ENCODE data around the gene SUMO3. TPM values are rescaled to one million over a fixed set of nuclear protein-coding genes. Genes with fewer than 3 reads are reported as not detected.

SUMO3 gene
- polyA plus RNA-seq, 4 donors, result 105 to 126 (median 111) TPM

DNA sequence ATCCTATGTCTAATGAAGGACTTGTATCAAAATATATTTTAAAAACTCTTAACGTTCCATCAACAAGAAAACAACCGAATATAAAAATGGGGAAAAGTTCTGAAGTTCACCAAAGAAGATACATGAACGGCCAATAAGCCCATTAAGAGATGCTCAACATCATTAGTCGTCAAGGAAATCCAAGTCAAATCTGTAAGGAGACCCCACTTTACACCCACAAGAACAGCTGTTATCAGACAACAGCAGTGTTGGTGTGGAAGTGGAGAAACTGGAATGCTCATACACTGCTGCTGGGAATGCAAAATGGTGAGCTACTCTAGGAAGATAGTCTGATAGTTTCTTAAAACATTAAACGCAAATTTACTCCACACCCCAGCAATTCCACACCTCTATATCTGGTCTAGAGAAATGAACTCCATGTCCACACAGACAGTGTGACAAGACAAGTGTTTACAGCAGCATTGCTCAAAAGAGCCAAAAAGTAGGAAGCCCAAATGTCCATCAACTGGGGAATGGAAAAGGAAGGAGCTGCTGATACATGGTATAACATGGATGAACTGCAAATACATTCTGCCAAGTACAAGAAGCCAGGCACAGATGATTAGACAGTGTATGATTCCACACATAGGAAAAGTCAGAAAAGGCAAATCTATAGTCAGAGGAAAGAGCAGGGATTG is 34.7 kb downstream of the SUMO3 start:
- DNase-seq (ENCODE audit: low read depth in 4 of 4, low spot score in 3 of 4), result no peak

DNA sequence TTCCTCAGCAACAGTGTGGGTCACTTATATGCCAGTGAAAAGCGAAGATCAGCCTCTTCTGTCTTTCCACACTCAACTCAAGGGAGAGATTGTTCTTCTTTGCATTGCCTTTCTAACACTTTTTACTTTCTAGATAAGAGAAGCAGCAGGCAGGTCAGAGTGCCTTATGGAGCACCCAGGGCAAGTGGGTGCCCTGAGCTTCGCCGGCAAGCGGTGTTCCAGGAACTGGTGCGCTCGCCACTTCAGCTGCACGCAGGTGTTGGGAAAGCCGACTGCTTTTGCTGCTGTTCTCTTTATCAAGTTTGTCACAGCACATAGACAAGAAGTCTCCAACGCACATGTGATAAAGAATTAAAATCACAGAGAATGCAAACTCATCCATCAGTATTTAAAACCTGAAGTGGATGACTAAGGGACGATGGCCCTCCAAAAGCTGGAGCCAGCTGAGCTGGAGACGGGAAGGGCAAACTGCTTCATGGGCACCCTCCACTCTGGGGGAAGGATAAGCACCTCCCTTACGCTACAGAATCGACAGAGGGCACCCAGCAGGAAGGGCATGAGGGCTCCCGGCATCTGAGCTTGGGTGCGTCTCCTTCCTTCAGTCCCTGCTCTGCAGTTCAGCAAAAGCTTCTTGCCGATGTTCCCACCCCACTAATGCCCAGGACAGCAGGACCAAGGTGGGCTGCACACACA is 36.9 kb downstream of the SUMO3 start:
- DNase-seq (ENCODE audit: low read depth in 4 of 4, low spot score in 3 of 4), result no peak

DNA sequence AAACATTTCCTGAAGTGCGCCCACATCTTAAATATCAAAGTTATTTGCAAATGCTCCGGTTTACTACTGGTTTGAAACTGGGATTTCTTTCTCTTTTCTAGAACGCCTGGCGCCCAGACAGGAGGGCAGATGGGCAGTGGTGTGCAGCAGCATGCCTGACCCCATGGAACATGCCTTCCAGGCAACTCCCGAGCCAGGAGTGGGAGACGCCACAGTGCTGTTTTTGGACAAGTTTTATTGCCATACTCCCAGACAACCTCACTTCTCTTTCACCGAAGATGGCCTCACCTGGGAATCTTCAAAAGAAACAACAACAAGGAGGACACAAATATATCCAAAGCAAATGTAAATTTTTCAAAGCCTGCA is 37.7 kb downstream of the SUMO3 start:
- no peak for DNase-seq (ENCODE audit: low read depth in 4 of 4, low spot score in 3 of 4)

DNA sequence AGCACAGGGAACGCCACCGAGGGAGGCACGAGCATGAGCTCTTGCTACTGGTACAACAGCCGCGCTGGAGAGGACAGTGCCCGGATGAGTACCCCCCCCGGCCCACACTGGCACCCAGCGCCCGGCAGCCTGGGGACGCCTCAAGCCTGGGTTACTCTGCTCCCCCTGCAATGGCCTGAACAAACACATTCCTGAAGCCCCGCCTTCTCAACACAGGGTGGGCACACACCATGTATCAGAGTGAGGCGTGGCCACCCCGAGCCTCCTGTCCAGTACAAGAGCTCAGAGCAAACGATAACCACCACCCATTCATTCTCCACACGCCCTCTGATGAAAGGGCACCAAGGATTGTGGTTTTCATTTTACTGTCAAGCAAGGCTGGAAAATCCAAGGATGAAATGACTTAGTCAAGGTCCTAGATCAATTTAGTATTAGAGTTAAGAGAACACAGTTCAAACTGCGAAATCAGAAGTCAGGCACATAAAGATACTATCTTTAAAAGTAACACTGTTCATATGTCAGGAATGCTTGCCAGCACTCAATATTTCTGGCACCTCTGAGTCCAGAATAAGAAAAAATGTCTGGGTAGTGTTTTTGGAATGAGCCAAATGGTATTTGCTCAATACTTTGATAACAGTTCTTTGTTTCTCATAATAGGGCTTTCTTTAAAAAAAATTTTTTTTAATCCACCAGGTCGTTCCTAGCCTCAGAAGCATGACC is 38.3 kb downstream of the SUMO3 start:
- DNase-seq (ENCODE audit: low read depth in 4 of 4, low spot score in 3 of 4), result no peak

DNA sequence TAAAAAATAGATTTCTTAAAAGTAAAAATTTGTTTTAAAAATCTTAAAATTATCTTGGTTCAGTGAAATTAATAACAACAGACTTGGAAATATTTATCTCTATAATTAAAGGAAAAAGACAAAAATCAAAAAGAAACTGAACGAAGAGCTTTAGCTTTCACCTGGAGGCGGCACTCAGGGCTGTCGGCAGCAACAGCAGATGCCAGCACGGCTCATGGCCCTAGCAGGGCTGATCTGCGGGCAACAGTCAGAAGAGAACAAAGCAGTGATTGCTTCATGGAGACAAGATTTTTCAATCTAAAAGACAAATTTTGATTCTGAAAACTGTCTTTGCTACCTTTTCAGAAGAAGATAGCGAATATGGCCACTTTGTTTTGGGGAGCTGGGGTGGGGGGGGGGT is 38.9 kb downstream of the SUMO3 start:
- no peak for DNase-seq (ENCODE audit: low read depth in 4 of 4, low spot score in 3 of 4)

DNA sequence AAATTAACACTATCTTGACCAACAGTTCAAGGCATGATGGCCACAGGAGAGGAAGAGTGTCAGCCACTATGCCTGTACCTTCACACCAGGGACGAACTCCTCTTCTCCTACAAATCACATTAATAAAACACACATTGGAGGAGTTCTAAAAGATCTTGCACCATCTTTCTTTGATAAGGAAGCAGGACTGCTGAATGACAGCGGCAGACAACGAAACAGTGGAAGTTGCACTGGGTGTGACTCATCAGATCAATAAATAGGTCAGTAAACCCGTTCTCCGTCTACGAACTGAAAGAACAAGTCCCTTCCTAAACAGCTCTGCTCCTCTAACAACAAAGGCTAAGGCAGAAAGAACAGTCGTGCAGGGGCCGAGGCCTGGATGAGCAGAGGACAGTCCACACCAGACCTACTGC is 39.4 kb downstream of the SUMO3 start:
- DNase-seq (ENCODE audit: low read depth in 4 of 4, low spot score in 3 of 4), result no peak

DNA sequence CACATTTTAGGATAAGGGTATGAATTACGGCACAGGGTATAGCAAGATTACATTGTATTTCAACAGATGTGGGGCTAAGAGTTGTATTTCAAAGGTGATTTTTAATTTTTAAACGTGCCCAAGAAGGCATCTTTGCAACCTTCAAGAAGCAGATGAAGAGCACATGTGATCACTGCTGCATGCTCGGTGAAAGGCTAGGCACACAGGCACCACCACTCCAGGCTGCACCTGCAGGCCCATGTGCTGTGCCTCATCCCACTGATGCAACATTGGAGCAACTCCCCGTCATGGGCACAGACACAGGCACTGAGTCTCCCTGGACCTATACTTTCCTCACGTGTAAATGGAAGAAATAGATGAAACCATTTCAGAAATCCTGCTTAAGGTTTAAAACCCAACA is 39.8 kb downstream of the SUMO3 start:
- DNase-seq (ENCODE audit: low read depth in 4 of 4, low spot score in 3 of 4), result no peak

DNA sequence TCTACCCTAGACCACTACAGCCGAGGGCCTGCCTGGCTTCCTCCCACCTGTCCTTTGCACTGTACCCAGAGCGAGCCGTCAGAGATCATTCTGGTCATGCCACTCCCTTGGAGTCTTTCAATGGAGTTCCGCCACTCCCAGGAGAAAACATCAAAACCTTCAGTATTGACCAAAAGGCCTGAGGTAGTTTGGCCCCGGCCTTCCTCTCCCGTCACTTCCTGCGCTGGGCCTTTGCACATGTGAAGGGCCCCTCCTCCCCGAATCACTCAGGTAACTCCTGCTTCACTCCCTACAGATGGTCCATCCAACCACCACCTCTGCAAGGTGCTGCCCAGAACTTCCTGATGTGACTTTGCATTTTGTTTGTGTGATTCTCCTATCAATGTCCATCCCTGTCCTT is 42.9 kb downstream of the SUMO3 start:
- no peak for DNase-seq (ENCODE audit: low read depth in 4 of 4, low spot score in 3 of 4)

DNA sequence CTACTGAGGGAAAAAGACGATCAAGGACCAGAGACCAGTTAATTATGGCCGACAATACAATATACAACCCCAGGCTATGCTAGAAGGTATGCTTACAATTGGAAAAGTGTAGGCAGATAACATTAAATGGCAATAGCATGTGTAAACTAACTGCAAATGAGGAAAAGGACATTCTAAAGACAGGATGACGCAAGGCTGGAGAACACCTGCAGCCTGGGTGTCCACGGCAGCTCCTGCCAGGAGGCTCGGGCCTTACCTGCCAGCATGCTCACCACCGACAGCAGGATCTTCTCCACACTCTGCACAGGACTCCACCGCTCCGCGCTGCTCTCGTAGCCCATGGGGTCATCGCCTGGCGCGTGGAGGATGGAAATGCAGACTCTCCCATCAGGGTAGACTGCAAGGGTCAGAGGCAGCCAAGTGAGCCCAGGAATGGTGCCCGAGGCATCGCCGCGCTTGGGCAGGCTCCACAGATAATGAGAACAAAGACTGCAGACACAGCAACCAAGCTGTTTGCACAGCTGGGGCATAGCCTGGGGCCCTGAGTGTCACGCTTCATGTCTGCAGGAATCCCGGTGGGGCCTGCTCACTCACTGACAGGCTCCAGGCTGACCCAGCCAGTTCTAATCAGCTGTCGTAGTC is 44.5 kb downstream of the SUMO3 start:
- DNase-seq (ENCODE audit: low read depth in 4 of 4, low spot score in 3 of 4), result peak; percentile 56 to 76 (median 64)

DNA sequence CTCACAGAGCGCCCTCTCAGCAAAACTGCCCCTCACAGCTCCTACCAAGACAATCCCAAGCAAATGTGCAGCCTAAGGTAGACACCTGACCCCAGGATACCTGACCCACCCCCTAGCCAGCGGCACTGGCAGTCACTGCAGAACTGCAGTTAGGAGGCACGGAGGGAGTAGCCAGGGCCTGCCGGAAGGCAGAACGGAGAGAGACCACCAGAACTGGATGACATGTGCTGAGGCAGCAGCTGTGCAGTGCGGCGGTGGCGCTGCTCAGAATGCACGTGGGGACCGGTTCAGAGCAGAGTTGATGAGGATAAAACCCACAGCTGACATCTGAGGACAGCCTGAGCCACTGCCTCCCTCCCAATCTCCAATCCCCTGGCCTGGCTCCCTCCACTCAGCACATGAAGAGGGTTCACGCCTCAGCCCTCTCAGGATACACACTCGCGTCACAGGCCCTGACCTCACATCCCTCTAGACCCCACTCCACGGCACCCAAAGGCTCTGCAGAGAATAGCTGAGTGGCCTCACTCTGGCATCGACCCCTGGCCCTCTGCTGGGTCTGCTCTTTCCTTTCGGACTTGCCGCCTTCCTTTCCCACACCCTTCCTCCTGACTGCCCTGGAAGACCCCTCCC is 45.9 kb downstream of the SUMO3 start:
- DNase-seq (ENCODE audit: low read depth in 4 of 4, low spot score in 3 of 4), result no peak

DNA sequence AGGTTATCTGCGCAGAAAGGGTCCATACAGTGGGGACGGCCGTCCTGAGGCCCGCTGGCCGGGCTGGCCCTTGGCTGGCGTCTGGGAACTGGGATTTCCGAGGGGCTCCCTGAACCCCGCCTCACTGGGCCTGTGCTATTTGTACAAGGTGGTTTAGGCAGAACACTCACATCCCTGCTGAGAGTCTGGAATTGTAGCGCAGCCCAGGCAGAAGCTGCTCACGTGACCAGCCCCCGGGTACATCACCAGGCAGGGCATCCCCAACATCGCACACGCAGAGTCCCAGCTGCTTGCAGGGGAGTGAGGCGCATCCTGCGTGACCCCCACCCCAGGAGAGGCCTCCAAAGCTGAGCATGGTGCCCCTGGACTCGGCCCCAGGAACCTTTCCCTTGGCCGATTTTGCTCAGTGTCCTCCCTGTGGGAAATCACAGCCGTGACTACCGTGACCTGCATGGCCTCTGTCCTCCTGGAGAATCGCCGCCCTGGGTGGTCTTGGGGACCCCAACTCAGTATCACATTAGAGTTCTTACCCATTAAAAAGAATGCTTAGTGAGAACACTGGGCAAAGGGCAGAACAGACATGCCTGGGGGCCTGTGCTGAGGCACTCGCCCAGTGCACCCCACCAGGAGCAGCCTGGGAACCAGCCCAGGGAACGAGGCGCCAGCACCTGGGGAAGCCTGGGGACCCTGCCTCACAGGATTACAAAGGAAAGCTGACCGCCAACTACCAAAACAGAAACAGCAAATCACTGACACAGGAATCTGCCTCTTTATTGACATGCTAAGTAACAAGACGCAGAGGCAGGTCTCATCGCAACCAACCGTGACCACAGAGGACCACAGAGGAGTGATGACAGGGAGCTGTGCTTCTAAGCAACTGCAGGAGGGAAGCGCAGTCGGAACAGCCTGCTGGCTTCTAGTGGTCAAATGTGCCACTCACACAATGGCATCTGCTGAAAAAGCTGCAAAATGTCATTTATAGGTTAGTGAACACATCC is 49.7 kb downstream of the SUMO3 start:
- DNase-seq (ENCODE audit: low read depth in 4 of 4, low spot score in 3 of 4), result peak in 1 of 4 donors; percentile 47

DNA sequence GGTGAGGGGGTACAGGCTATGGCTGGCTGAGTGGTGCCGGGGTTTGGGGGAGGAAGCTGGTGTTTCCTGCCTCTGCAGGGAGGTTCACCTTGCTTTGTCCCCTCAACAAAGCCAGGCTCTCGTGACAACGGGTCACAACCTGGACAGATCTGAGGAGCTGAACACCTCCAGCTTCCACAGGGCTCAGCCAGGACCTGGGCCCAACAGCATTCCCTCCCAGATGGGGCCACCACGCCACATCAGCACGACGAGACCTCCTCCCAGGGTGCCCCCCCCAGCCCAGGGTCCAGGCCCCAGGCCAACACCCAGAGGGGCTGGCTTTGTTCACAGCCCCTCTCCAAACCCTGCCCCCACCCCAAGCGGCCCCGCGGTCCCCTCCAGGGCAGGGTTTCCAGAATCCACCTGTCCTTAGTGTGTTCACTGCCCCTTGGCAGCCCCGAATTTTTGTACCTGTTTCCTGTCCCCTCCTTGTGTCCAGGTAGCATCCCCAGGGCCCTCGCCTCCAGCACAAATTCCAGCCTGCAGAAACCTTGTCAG is 51.0 kb downstream of the SUMO3 start:
- DNase-seq (ENCODE audit: low read depth in 4 of 4, low spot score in 3 of 4), result no peak

DNA sequence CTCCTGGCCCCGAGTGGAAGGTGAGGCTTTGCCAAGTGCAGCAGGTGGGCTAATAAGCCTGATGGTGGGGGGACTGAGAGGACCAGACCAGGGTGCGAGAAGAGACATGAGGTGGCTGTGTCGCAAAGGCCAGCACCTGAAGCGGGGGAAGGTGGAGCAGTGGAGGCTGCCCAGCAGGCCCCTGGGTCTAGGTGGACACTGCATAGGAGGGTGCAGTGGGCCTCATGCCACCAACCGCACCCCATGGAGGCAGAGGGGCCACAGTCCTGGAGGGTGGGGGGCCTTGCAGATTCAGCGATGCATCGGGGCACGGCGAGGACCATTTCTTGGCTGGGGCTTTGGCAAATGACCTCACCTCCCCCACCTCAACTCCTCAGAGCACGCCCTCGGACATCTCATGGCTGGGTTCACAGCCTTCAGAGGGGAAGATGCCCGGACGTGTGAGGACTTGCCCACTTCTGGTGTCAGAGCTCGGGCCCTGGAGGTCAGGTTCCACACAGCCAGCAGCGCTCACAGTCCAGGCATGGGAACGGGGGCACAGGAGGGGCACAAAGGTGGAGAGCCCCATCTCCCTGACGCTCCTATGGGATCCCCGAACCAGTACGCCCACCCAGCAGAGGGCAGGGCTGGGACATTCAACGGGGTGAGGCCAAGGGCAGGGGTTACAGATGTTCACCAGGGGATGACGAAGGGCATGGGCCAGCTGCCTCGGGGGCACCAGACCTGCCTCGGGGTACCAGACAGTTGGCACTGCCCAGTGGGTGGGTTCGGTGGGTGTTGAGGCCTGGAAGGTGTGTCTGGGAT is 51.6 kb downstream of the SUMO3 start:
- DNase-seq (ENCODE audit: low read depth in 4 of 4, low spot score in 3 of 4), result no peak

DNA sequence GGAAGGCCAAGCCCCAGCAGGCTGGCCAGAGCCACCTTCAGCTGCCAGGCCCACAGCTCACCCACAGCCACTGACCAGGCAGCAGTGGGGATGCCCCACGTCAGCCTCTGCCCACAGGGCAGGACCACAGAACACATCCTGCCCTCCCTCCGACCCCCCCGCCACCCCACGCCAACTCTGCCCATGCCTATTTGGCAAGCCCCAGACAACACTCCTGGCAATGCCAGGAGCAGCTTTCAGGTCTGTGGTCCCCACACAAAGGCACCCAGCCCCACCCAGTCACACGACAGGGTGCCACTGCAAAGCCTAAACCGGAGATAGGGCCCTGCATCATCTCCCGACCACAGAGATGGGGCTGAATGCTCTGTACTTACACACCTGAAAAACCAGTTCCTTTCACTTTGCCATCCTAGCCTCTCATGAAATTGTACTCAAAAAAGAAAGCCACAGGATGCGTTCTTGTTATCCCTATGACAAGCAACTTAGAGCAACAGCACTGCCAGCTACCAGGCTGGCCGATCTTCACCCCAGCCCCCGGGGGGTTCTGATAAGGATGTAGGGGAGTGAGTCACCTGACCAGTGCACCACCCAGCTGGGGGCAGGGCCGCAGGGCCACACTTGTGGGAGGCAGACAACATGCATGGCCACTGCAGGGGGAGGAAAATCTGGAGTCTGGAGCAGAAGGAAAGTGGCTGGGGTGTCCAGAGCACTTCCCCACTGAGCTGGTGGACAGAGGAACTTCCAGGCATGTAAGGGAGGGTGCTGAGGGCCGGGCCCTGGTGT is 52.4 kb downstream of the SUMO3 start:
- no peak for DNase-seq (ENCODE audit: low read depth in 4 of 4, low spot score in 3 of 4)

DNA sequence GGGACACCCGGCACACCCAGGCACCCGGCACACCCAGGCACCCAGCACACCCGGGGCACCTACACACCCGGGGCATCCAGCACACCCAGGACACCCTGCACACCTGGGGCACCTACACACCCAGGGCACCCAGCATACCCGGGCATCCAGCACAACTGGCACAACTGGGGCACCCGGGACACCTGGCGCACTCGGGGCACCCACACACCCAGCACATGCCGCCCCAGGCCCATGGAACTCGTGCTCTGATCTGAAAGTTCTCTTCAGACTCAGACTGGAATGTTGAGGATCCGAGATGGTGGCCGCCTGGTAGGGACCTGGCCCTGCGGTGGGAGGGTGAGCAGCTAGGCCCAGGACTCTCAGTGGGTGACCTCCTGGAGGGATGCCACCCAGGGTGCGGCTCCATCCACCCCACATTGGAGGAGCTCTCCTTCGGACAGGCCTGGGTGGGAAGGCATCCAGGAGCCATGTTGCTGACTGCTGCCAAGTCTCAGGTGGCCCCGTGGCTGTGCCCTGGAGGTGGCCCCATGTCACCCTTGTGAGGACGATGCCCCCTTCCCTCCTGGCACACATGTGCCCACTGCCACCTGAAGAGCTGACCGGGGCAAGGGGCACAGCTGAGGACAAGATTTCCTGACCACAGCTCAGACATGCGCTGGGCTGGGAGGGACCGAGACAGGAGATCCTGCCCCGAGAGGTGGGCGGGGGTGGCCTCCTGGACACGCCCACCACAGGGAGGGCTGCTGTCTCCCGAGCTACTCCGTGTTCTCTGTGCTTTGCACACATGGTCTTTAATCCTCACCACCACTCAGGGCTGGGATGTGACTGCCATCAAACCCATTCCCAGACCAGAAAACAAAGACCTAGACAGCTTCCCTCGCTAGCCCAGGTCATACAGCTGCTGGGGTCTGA is 53.3 kb downstream of the SUMO3 start:
- DNase-seq (ENCODE audit: low read depth in 4 of 4, low spot score in 3 of 4), result no peak

DNA sequence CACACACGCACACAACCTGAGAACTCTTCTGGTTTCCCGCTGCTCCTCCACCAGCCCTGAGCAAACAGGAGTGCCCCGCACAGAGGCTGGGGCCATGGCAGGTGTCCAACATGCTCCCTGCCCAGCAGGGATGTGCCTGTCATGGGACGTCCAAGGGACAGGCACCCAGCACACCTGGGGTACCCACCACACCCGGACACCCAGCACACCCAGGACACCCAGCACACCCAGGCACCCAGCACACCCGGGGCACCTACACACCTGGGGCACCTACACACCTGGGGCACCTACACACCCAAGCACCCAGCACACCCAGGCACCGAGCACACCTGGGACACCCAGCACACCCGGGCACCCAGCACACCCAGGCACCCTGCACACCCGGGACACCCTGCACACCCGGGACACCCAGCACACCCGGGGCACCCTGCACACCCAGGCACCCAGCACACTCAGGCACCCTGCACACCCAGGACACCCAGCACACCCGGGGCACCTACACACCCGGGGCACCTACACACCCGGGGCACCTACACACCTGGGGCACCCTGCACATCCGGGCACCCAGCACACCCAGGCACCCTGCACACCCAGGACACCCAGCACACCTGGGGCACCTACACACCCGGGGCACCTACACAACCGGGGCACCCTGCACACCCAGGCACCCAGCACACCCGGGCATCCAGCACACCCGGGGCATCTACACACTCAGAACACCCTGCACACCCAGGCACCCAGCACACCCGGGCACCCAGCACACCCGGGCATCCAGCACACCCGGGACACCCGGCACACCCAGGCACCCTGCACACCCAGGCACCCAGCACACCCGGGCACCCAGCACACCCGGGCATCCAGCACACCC is 54.2 kb downstream of the SUMO3 start:
- DNase-seq (ENCODE audit: low read depth in 4 of 4, low spot score in 3 of 4), result no peak

All from left renal pelvis (tissue), 4 donors.